NCI-H2029 treated with DMSO at 0.1 percent for 48 hours (cell line): Measurements from ENCODE around the gene FDXACB1.

ENCODE experiments used
- DNase-seq: peaks from one replicate; lab custom pipeline; 2025; lab: John Stamatoyannopoulos, UW

The FDXACB1 gene, protein sequence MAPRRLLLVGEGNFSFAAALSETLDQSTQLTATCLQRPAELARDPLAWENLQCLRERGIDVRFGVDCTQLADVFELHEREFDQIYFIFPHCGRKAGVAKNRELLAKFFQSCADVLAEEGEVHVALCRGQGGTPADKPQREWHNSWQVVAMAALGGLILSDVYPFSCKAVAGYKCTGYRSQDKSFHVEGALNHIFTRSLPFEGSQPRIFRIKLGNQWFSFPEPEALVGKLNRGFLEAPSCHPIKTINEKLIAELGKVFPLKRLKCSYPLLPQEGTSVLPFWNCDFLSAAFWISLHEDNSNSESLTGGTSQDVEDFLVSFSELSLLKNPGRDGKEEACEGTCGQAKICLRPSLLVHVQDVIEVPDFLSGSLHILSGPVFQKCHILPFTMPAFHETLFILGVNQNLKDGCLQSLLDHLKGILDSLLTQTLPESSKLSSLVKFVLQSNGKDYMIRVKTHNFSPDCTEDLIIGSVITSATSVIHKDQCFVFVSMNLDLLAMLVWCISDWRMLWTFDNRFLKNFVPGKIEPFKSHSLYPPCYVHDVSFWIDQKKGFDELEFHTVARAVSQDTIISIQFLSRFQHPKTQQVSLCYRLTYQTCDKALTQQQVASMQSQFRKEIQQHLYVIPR

DNA sequence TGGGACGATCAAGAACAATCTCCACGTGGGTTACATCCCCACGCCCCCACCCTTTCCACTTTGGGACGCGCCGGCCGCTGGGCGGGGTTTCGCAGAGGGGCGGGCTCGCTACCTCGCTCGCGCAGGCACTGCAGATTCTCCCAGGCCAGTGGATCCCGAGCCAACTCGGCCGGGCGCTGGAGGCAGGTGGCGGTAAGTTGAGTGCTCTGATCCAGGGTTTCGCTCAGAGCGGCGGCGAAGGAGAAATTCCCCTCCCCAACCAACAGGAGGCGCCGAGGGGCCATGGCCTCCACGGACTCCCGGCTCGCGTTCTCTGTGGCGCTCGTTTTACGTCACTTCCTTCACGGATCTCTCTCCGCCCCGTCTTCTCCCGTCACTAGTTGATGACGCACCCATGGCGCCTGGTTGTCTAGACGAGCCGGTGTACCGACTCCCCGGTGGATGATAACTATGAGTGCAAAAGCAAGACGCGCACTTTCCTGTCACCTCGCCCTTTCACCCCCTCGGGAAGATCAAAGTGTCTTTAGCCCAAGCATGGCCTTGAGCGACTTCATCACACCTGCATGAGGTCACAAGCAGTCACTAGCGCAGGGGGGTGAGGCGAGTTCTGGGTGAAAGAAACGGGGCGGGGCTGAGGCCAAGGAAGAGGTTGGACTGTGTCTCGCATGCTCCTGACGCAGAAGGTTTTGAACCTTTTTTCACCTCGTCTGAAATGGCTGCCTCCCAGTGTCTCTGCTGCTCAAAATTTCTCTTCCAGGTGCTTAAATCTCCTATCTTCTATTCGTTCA, at the start of gene FDXACB1, which contains the start of gene CFAP68:
TSS of gene FDXACB1 (minus strand) at position 317 of the 788 bp plus-strand sequence. CDS start at position 284, 33 bp downstream.
TSS of gene CFAP68 (plus strand) at position 693 of the 788 bp plus-strand sequence. CDS start at position 713, 20 bp downstream.
- peak; percentile 96 for DNase-seq

DNA sequence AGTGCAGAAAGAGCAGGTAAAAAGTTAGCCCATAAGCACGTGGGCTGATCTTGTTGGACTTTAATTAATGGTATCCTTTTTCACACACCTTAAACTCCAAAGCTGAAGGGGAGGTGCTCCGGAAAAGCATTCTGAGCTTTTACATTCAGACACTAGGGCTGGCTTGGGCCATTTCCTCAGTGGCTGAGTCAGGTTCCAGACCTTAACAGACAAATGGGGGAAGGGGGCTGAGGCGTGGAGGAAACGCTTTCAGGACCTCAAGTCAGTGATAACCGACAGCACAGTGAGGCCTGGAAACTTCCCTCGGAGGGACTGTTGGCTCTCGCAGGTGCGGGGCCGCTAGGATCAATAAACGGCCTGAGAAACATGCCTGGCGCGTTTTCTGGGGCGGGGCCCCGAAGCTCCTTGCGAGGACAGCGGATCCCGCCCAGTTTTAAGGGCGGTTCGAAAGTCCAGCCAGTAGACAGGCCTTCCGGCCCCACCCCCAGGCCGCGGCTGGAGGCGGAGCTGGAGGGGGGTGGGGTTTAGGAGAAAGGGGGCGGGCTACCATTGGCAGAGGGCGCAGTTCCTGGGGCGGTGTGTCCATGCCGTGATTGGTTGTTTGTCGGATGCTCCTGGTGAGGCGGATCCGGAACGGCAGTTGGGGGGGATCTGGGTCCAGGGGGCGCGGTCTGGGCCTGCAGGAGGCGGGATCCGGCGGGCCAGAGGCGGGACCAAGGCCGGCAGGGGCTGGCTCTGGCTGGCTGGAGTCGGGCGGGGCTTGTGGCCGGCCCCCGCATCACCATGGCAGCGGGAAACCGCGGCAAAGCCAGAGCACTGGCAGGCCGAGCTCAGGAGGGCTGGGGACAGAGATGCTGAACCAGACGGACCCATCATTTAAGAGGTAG, 47.8 kb upstream of the FDXACB1 start:
- peak; percentile 72 for DNase-seq

DNA sequence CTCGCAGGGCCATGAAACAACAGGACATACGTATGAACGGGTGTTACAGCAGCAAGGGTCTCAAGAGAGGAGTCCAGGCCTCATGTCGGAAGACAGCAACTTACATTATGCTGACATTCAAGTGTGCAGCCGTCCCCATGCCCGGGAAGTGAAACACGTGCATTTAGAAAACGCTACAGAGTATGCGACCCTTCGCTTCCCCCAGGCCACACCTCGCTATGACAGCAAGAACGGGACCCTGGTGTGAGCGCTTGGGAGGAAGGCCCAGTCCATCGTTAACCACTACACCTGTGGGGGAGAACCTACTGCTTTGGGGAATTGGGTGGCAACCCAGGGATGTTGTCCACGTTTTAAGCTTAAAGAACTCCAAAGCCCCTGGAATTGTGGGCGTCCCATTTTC, 47.0 kb upstream of the FDXACB1 start:
- DNase-seq, result no peak

DNA sequence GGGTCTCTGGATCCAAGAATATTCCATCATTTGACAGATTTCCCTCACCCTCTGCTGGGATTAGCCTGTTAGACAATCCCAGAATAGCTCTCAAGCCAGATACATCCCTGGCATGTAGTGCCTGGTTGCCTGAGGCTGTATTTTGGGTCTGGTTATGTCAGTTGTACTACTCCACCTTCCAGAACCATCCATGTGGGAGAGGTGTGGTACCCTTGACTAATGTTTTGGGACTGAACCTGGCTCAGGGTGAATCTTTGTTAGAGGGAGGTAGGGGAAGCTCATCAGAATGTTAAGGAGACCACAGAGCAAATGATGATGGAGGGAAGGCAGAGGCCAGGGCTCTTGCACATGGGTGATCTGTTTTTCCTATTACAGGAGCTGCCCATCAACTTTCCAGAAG, 45.0 kb upstream of the FDXACB1 start:
- no peak for DNase-seq

DNA sequence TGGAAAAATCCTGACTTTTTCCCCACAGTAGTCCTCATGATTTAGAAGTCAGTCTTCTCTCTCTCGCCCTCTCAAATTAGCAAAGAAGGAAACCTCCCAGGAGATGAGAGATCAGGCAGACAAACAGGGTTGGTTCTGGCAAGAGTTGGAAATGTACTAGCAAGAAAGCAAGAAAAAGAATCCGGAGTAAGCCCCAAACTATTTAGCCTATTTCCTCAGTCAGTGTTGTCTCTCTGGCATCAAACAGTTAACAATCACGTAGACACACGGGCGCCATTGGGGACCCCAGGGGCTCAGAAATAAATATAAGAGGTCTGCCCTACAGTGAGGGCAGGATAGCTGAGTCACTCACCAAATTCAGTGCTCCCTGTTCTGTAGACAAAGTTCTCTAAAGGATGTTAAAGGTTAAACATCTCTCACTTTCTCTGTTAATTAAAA, 44.4 kb upstream of the FDXACB1 start:
- DNase-seq, result no peak

DNA sequence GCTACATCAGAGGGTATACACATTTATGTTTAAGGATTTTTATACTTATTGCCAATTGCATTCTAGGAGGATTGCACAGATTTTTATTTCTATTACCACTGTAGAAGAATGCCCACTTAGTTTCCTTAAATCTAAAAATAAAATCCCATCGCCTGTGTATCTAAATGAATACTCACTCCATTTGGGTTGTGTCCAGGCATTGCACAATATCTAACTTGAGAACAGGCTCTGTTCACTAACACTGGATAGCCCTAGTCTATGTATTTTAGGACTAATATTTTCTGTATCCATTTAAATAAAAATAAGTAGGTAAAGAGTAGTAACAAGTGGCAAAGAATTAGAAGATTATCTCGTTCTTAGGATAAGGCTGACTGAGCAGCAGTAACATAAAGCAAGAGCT, 43.8 kb upstream of the FDXACB1 start:
- peak; percentile 39 for DNase-seq

DNA sequence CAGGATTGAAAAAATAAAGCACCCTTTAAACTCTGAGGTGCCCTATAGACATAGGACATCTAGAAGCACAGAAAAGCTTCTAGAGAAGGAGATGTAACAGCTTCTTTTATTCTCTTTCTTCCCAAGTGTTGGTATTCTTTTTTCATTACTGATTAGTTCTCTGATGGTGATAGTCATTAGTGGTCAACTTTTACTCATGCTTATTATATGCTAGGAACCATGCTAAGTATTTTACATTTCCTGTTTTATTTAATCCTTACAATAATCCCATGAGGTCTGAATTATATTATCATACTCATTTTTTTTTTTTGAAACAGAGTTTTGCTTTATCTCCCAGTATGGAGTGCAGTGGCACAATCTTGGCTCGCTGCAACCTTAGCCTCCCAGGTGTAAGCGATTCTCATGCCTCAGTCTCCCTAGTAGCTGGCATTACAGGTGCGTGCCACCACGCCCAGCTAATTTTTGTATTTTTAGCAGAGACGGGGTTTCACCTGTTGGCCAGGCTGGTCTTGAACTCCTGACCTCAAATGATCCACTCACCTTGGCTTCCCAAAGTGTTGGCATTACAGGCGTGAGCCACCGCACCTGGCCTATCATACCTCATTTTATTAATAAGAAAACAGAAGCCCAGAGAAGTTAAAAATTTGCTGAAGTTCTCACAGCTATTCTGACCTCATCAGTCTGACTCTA, 42.7 kb upstream of the FDXACB1 start:
- no peak for DNase-seq

DNA sequence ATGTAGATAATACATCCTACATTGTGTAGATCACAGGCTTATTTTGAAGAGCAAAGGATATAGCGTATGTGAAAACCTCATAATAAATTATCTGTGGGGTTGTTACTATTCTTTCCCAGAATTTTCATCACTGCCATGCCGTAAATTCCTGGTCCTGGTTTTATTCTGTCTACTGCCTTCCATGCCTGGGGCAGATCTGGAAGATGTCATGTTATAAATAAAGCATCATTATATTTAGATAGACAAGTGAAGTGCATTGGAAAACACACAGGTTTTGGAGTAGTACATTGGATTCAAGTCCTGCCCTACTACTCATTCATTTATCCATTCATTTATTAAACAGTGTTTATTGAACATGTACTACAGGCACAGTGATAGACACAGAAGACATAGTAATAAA, 41.9 kb upstream of the FDXACB1 start:
- no peak for DNase-seq

DNA sequence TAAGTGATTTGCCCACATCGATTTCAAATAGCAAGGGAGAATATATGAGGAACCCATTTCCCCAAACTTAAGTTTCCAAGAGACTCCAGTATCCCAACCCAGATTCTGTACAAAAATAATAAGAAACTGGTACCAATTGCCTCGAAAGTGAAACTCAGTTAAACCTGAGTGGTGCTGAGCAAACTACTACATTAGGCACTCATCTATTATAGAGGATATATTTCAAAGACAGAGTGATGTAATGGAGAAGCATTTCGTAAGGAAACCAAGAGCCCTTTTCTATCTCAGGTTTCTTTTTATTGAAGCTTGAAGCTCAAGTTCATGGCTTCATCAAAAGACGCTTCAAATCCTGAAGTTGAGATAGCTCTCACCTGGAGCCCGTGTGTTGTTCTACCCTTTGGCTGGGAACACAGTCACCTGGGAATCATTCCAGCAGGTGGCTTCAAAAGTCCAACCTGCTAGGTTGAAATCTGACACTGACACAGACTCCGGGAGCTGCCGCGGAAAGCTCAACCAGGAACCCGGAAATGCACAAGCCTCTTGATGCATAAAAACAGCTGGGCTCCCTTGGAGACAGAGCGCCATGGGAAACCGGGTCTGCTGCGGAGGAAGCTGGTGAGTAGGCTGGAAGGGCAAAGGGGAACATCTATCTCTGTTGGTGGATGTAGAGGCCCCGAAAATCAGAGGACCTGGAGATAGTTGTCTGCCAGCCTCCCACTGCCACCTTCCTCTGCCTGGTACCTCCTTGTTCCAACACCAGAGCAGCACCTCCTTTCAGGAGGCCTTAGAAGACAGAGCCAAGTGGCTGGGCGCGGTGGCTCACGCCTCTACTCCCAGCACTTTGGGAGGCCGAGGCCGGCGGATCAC, 39.7 kb upstream of the FDXACB1 start, which contains the start of gene C11orf52:
TSS of gene C11orf52 (plus strand) at position 524 of the 867 bp plus-strand sequence. CDS start at position 584, 60 bp downstream.
- DNase-seq, result peak; percentile 94

DNA sequence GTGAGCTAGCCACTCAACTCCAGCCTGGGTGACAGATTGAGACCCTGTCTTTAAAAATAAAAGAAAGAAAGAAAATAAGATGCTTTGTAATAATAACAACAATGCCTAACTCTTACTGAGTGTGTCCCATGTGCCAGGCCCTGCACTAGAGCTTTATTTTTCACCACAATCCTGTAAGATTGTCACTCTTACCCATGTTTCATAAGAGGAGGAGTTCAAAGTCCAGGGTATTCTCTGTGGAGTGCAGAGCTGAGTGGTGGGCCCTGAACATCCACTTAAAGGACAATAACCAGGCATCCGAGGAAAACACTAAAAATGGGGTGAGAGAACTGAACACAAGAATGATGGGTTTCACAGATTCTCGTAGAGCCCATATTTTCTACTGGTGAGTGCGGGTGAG, 38.8 kb upstream of the FDXACB1 start:
- DNase-seq, result no peak

DNA sequence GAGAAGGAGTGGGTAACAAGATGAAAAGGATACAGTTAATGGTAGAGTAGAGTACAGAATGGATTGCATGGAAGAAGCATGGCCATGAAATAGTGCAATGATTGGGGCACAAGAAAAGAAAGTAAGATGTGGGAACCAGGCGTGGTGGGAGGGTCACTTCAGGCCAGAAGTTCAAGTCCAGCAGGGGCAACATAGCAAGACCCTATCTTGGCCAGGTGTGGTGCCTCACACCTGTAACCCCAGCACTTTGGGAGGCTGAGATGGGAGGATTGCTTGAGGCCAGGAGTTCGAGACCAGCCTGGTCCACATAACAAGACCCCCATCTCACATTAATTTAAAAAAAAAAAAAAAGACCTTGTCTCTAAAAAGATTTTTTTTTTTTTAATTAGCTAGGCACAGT, 38.3 kb upstream of the FDXACB1 start:
- DNase-seq, result no peak

DNA sequence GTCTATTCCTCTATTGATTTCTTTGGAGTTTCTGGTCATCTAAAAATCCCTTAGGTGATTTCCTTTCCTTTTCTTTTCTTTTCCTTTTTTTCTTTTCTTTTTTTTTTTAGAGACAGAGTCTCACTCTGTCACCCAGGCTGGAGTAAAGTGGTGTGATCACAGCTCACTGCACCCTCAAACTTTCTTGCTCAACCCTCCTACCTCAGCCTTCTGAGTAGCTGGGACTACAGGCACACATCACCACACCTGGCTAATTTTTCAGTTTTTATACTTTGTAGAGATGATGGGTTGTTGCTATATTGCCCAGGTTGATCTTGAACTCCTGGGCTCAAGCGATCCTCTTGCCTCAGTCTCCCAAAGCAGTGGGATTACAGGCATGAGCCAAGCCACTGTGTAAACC, 37.8 kb upstream of the FDXACB1 start:
- DNase-seq, result no peak

DNA sequence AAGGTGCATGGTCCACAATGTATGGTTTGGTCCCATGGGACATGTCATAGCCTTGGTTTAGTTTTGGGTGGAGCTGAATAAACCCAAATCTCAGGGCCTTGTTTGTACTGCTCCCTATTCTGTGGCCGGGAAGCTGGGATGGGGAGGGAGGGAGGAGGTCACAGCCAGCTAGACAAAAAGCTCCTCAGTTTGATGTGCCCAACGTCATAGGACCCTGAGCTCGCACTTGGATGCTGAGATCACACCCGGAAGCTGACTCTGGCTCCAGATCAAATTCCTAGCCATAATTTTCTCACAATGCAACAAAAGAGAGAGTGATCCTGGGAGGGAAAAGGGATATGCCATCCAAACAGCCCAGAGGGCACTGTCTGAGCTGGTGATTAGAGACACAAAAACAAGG, 35.0 kb upstream of the FDXACB1 start:
- DNase-seq, result peak; percentile 48

DNA sequence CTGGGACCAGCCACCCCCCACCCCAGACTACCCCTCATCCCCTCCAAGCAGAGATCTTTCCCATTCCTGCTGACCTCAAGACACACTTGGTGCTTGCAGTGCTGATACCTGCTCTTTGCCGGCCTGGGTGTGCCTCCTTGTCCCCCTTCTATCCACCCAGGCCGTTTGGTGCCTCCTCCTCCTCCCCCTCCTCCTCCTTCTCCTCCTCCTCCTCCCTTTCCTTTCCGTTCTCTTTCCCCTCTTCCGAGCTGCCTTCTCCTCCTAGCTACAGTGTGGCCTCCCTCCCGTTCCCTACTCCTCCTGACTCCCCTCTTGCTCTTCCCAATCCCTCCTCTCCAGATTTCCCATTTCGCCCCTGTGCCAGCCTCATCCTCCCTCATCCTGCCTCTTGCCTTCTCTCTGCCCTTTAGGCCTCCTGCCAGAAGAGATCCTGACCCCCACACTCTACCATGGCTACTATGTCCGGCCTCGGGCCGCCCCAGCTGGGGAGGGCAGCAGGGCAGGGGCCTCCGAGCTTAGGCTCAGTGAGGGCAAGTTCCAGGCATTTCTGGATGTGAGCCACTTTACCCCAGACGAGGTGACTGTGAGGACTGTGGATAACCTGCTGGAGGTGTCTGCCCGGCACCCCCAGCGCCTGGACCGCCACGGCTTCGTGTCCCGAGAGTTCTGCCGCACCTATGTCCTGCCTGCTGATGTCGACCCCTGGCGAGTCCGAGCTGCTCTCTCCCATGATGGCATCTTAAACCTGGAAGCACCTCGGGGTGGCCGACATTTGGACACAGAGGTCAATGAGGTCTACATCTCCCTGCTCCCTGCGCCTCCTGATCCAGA, 34.3 kb upstream of the FDXACB1 start:
- DNase-seq, result no peak

DNA sequence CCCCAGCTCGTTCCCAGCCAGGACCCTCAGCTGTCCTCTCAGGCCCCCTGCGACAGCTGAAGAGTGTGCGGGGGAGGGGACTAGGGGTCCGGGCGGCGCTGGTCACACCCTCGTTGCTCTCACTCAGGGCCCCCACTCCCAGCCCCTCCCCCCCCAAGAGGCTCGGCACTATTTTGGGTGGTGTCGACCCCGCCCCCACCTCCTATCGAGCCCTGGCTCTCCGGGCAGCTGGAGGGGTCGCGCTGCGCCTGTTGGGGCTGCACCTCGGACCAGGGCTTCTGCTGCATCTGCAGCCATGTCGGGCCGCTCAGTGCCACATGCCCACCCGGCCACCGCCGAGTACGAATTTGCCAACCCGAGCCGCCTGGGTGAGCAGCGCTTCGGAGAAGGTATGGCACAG, 33.6 kb upstream of the FDXACB1 start, which contains the start of gene HSPB2:
TSS of gene HSPB2 (plus strand) at position 200 of the 400 bp plus-strand sequence. CDS start at position 296, 96 bp downstream.
- no peak for DNase-seq

DNA sequence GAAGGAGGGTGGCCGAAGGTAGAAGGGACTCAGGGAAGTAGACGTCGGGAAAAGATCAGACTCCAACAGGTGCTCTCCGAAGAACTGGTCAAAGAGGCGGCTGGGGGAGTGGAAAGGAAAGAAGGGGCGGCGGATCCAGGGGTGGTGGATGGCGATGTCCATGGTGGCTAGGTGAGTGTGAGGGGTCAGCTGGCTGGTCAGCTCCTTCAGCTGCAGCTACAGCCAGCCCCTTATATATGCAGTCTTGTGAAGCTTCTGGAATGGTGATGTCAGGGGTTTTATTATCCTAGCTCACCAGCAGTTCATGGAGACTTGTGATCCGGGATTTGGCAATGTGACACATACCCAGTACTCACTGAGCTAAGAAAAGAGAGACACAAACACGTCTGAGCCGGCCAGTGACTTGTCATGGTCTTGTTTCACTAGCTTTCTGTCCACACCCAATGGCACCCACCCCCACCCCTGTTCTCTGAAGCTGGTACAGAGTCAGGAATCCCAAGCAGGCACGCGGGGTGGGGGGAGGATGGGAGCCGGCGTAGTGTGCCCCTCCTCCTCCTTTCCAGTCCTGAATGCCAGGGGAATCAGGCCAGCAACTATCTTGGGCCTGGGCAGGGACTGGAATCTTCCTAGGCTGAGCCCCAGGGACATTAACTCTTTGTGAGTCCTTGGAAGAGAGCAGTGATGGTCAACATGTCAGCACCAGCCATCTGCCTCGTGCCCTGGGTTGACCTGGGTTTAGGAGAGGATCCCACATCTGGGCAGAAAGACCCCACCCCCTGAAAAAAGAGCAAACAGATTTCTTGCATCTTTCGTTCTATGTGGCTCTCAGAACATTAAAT, 32.8 kb upstream of the FDXACB1 start, which contains the start of gene CRYAB:
TSS of gene CRYAB (minus strand) at position 208 of the 839 bp plus-strand sequence. CDS start at position 162, 46 bp downstream.
- DNase-seq, result no peak

DNA sequence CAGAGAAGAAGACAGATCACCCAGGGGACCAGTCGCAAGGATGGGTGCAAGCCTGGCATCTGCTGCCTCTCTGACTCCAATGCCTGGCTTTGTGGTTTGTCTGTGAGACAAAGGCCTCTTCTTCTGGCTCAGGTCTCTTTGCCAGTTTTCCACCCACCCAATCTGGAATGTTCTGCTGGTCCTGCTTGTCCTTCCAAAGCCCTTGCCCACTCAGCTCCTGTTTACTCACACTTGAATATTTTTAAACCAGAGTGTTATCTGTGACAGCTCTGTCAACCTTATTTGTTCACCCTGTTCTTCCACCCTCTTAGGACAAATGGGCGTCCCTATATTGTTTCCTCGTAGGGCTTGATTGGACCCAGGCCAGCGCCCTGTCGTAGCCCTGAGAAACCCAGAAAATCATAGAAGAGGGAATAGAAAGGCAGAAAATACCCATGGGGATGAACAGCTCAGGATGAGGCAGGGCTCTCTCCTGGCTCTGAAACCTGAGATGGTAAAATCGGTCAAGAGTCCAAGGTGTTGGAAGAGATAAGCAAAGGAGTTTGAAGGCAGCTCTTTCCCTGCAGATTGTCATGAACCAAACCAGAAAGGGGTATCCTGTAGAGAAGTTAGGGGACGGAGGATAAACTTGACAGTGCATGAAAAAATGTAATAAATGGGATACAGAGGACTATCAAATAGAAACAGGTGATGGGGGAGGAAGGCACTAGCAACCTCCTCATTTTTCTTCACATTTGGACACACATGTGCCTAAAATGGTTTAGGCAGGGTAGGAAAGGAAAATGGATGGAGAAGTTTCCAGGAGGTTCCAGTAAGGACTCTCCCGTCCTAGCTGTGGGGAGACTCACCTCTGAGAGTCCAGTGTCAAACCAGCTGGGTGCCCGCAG, 32.0 kb upstream of the FDXACB1 start:
- peak; percentile 79 for DNase-seq
